Stimulated activated memory B cell treated with anti-CD40 and anti-IgM and Interleukin-4, amounts not matched to agents 10 μg/mL and 1 μg/mL and 100 μg/mL, for 72 hours (primary cell): ENCODE data around the gene NFATC1.
"Not testable (repeated sequence)": the region's sequence is repeated elsewhere in the genome, so short reads cannot be mapped to it uniquely, and the experiment has no call there.

Experiments
- ATAC-seq: fragments of 150-1000 bp; cut with Tn5 transposase; 2 replicates; pipeline ENCODE4 v1.10.0; 2021
- H3K27ac Mint-ChIP-seq: one replicate; pipeline ENCODE4 v1.8.0; 2022; ENCODE audit warnings: mild to moderate bottlenecking, mixed read lengths
- H3K27me3 Mint-ChIP-seq: one replicate; pipeline ENCODE4 v1.8.0; 2022; ENCODE audit warnings: mixed read lengths
- H3K36me3 Mint-ChIP-seq: one replicate; pipeline ENCODE4 v1.8.0; 2022; ENCODE audit warnings: mixed read lengths
- H3K4me1 Mint-ChIP-seq: one replicate; pipeline ENCODE4 v1.8.0; 2022; ENCODE audit warnings: mixed read lengths
- H3K4me3 Mint-ChIP-seq: one replicate; pipeline ENCODE4 v1.8.0; 2022; ENCODE audit warnings: mild to moderate bottlenecking, moderate library complexity, mixed read lengths
- H3K9me3 Mint-ChIP-seq: one replicate; pipeline ENCODE4 v1.8.0; 2022; ENCODE audit warnings: mixed read lengths

NFATC1 gene

GRCh38 chr18:79368681-79369080, 27.0 kb upstream of the NFATC1 start:
- Mint-ChIP-seq H3K4me3 (no peak overlapping the region), H3K27ac (no peak overlapping the region), H3K27me3 (no peaks in the 10 kb centered on the region), H3K36me3 (peaks cover 54% of the 10 kb centered on the region), H3K9me3 (no peaks in the 10 kb centered on the region), H3K4me1 (peaks cover 7% of the 10 kb centered on the region)
- ATAC-seq: no peak

GRCh38 chr18:79371561-79372121, 24.1 kb upstream of the NFATC1 start:
- no peak overlapping the region for H3K27ac Mint-ChIP-seq
- H3K4me1 Mint-ChIP-seq: peaks cover 16% of the 10 kb centered on the region
- ATAC-seq: peak; percentile 16
- H3K36me3 Mint-ChIP-seq: peaks cover 25% of the 10 kb centered on the region
- H3K27me3 Mint-ChIP-seq: no peaks in the 10 kb centered on the region
- no peaks in the 10 kb centered on the region for H3K9me3 Mint-ChIP-seq
- no peak overlapping the region for H3K4me3 Mint-ChIP-seq

- H3K27ac Mint-ChIP-seq: no peak overlapping the region
- peaks cover 30% of the 10 kb centered on the region for H3K36me3 Mint-ChIP-seq
- no peaks in the 10 kb centered on the region for H3K27me3 Mint-ChIP-seq
- H3K4me3 Mint-ChIP-seq: no peak overlapping the region
- peaks cover 16% of the 10 kb centered on the region for H3K4me1 Mint-ChIP-seq
- H3K9me3 Mint-ChIP-seq: no peaks in the 10 kb centered on the region
- ATAC-seq: no peak
These were observed 23.3 kb upstream of the NFATC1 start for GRCh38 chr18:79372461-79372860.

DNA sequence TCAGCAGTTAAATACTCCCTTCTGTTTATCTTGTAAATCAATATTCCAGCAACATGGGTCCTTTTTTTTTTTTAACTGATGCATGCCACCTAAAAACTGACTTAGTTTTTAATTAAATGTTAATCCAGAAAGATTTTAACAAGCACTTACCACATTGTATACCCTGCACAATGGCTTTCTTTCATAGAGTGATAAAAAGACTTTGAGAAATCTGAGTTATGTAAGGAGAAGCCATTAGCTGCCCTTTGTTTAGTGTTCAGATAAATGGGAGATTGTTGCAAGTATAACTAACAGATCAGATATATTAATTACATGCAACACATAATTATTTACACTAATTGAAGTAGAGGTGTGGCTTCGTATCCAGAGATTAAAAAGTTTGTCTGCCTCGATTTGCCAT, 22.7 kb upstream of the NFATC1 start:
- no peak for ATAC-seq
- Mint-ChIP-seq H3K27me3 (no peaks in the 10 kb centered on the region), H3K4me3 (no peak overlapping the region), H3K27ac (no peak overlapping the region), H3K4me1 (peaks cover 16% of the 10 kb centered on the region), H3K36me3 (peaks cover 31% of the 10 kb centered on the region), H3K9me3 (no peaks in the 10 kb centered on the region)

GRCh38 chr18:79373736-79374135, 22.0 kb upstream of the NFATC1 start:
- peaks cover 18% of the 10 kb centered on the region for H3K4me1 Mint-ChIP-seq
- no peak overlapping the region for H3K27ac Mint-ChIP-seq
- no peak for ATAC-seq

GRCh38 chr18:79374408-79375171, 21.1 kb upstream of the NFATC1 start:
- H3K4me3 Mint-ChIP-seq: no peak overlapping the region
- peaks cover 26% of the 10 kb centered on the region for H3K4me1 Mint-ChIP-seq
- no peaks in the 10 kb centered on the region for H3K9me3 Mint-ChIP-seq
- H3K36me3 Mint-ChIP-seq: peaks cover 30% of the 10 kb centered on the region
- ATAC-seq: peak; percentile 94
- H3K27ac Mint-ChIP-seq: no peak overlapping the region
- no peaks in the 10 kb centered on the region for H3K27me3 Mint-ChIP-seq

More at GRCh38 chr18:79373736-79374135, 22.0 kb upstream of the NFATC1 start:
- no peaks in the 10 kb centered on the region for H3K27me3 Mint-ChIP-seq
- H3K9me3 Mint-ChIP-seq: no peaks in the 10 kb centered on the region
- peaks cover 30% of the 10 kb centered on the region for H3K36me3 Mint-ChIP-seq
- H3K4me3 Mint-ChIP-seq: no peak overlapping the region

GRCh38 chr18:79375441-79376154, 20.1 kb upstream of the NFATC1 start:
- ATAC-seq: no peak
- no peak overlapping the region for H3K4me3 Mint-ChIP-seq
- no peaks in the 10 kb centered on the region for H3K9me3 Mint-ChIP-seq
- peaks cover 30% of the 10 kb centered on the region for H3K36me3 Mint-ChIP-seq
- no peak overlapping the region for H3K27ac Mint-ChIP-seq
- H3K27me3 Mint-ChIP-seq: no peaks in the 10 kb centered on the region
- peaks cover 26% of the 10 kb centered on the region for H3K4me1 Mint-ChIP-seq

DNA sequence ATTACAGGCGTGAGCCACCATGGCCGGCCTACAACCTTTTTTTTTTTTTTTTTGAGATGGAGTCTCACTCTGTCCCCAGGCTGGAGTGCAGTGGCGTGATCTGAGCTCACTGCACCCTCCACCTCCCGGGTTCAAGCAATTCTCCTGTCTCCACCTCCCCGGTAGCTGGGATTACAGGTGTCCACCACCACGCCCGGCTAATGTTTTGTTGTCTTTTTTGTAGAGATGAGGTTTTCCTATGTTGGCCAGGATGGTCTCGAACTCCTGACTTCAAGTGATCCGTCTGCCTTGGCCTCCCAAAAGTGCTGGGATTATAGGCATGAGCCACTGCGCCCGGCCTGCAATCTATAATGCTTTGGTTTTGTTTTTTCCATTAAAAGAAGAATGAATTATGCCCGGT, 19.1 kb upstream of the NFATC1 start:
- ATAC-seq, H3K9me3 Mint-ChIP-seq, H3K27me3 Mint-ChIP-seq, H3K27ac Mint-ChIP-seq, H3K4me3 Mint-ChIP-seq: not testable (repeated sequence)
- H3K36me3 Mint-ChIP-seq: peaks cover 26% of the 10 kb centered on the region
- peaks cover 22% of the 10 kb centered on the region for H3K4me1 Mint-ChIP-seq

GRCh38 chr18:79377187-79377891, 18.4 kb upstream of the NFATC1 start:
- Mint-ChIP-seq H3K4me3 (no peak overlapping the region), H3K36me3 (peaks cover 23% of the 10 kb centered on the region), H3K27me3 (no peaks in the 10 kb centered on the region), H3K9me3 (no peaks in the 10 kb centered on the region), H3K4me1 (peaks cover 20% of the 10 kb centered on the region), H3K27ac (no peak overlapping the region)
- no peak for ATAC-seq

GRCh38 chr18:79378536-79379250, 17.0 kb upstream of the NFATC1 start:
- Mint-ChIP-seq H3K4me3 (no peak overlapping the region), H3K27ac (peak overlapping the region; percentile 57), H3K4me1 (peaks cover 20% of the 10 kb centered on the region), H3K27me3 (no peaks in the 10 kb centered on the region), H3K9me3 (no peaks in the 10 kb centered on the region), H3K36me3 (peaks cover 23% of the 10 kb centered on the region)
- ATAC-seq: peak; percentile 79

GRCh38 chr18:79379251-79379905, 16.4 kb upstream of the NFATC1 start:
- Mint-ChIP-seq H3K36me3 (peaks cover 23% of the 10 kb centered on the region), H3K4me1 (peaks cover 27% of the 10 kb centered on the region), H3K27ac (peak overlapping the region; percentile 57), H3K27me3 (no peaks in the 10 kb centered on the region), H3K9me3 (no peaks in the 10 kb centered on the region), H3K4me3 (no peak overlapping the region)
- ATAC-seq: no peak

DNA sequence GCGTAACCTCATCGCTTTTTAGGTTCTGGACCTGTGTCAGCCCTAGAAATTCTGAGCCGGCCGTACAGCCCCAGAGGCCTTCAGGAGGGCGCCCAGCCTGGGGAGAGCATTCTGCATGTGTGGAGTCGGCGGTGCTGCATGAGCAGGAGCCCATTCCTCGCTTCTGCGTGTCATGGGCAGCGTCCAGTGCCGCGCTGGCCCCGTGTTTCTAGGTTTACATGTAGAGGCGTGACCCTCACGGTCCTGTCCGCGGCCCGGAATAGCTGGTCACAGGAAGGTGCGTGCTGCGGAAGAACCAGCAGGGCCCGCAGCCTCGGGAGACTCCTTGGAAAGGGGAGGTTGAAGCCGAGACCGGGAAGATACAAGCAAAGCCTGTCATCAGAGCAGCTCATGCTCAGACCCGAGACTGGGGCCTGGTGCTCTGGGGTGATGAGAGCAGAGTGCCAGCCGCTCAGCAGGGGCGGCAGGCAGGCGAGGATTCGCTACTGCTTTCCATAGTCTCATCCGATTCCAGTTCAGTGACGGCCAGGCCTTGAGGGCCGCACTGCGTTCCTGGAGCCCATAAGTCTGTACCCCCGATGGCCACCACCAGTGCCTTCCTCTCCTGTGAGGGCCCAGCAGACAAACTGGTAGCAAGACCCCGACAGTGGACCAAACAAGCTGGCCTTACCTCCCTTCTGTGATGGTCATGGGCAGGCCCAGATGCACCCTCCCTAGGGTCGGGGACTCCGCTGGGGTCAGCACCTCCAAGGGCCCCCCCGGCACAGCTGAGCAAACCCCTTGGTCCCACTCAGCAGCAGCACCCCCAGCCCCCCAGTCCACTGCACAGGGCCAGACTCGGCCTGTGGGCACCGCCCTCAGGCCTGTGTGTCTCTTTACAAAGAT, 15.6 kb upstream of the NFATC1 start:
- peaks cover 22% of the 10 kb centered on the region for H3K4me1 Mint-ChIP-seq
- H3K27ac Mint-ChIP-seq: no peak overlapping the region
- no peak overlapping the region for H3K4me3 Mint-ChIP-seq
- no peaks in the 10 kb centered on the region for H3K27me3 Mint-ChIP-seq
- no peaks in the 10 kb centered on the region for H3K9me3 Mint-ChIP-seq
- H3K36me3 Mint-ChIP-seq: peaks cover 23% of the 10 kb centered on the region
- ATAC-seq: no peak

DNA sequence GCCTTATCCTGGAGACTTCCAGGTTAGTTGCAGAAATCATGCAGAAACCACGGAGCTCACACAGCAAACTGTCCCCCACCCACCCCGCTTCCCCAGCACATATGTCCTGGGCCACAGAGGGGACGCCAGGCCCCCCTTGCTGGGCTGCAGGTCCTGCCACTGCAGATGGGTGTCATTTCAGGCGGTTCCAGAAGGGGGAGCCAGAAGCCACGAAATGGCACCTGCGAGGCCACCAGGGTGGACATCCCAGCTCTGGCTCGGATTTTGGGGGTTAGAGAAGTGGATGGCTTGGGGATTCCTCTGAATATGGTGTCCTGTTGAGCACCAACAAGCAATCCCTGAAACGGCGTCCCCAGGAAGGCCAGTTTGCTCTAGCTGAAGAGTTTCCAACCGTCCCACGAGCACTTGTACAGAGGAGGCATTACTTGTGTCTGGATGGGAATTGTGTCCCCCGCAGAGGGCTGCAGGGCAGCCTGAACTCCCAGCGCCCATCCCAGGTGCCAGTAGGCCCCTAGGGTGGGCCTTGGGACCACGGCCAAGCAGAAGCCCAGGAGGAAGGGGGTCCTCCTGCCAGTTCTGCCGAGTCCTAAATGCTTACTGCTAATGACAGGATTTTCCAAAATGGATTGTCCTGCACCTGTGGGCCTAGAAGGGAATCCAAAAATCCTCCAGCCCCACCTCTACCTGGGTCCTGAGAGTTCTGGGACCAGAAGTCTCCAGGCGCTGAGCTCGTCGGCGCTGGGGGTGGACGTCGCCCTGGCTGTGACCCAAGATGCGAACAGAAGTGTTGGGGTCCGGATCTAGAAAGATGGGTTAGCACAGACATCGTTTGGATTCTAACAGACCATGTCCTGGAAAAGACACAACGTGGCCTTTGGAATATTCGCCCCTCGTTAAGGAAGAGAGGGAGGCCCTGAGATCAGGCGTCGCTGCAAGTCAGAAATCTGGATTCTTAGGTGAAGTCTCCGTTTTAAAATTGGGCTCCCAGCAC, 14.6 kb upstream of the NFATC1 start:
- no peak overlapping the region for H3K4me3 Mint-ChIP-seq
- H3K4me1 Mint-ChIP-seq: peaks cover 24% of the 10 kb centered on the region
- H3K36me3 Mint-ChIP-seq: peaks cover 23% of the 10 kb centered on the region
- peak; percentile 56 for ATAC-seq
- no peak overlapping the region for H3K27ac Mint-ChIP-seq
- no peaks in the 10 kb centered on the region for H3K9me3 Mint-ChIP-seq
- no peaks in the 10 kb centered on the region for H3K27me3 Mint-ChIP-seq
